Activated T-helper 17 cell treated with anti-CD3 and anti-CD28 coated beads, Interleukin-2, amount 50 U/mL, for 72 hours (primary cell): ENCODE measurements around the gene CHST8. TPM values are rescaled to one million over a fixed set of nuclear protein-coding genes. Genes with fewer than 3 reads are reported as not detected.

Experiments used
- ATAC-seq: fragments of 150-1000 bp; cut with Tn5 transposase; replicated peaks from 2 replicates; pipeline ENCODE4 v1.10.0; 2021; ENCODE audit warnings: mild to moderate bottlenecking, moderate library complexity
- H3K27ac Mint-ChIP-seq: one replicate; pipeline ENCODE4 v1.8.0; 2022; ENCODE audit warnings: mixed read lengths
- H3K27me3 Mint-ChIP-seq: one replicate; pipeline ENCODE4 v1.8.0; 2022; ENCODE audit warnings: mixed read lengths
- H3K36me3 Mint-ChIP-seq: one replicate; pipeline ENCODE4 v1.8.0; 2022; ENCODE audit warnings: low read depth, mild to moderate bottlenecking, mixed read lengths
- H3K4me1 Mint-ChIP-seq: one replicate; pipeline ENCODE4 v1.8.0; 2022; ENCODE audit warnings: mixed read lengths
- H3K4me3 Mint-ChIP-seq: one replicate; pipeline ENCODE4 v1.8.0; 2022; ENCODE audit warnings: mild to moderate bottlenecking, mixed read lengths
- H3K9me3 Mint-ChIP-seq: one replicate; pipeline ENCODE4 v1.8.0; 2022; ENCODE audit warnings: mixed read lengths
- total RNA-seq, 2 donors: library from RNA; stranded (reverse); gene quantifications; one replicate each; pipeline ENCODE4 v1.2.3, GENCODE V29; 2022

CHST8 gene
- total RNA-seq, 2 donors from 2014 or later: not detected

DNA sequence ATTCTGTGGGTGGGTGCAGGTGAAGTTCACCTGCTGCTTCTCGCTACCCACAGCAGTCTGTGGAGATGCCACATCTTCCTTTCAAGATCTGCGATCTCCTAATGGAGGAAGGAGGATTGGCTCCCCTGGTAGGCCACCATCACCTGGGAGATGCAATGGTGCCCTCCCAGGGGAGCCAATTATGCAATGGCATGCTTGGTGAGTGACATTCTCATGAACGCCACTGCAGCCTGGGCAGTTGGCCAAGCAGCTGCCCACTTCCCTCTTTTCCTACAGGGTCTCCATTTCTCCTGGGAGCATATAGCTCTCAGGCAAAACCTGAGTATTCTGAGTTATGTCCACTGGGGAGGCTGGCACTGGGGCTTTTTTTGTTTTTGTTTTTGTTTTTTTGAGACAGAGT is 91.4 kb downstream of the CHST8 start:
- no peak for ATAC-seq
- Mint-ChIP-seq H3K4me3 (no peak overlapping the region), H3K9me3 (peaks cover 9% of the 10 kb centered on the region), H3K27ac (no peak overlapping the region), H3K27me3 (peaks cover 19% of the 10 kb centered on the region), H3K36me3 (no peaks in the 10 kb centered on the region), H3K4me1 (no peaks in the 10 kb centered on the region)

- no peaks in the 10 kb centered on the region for H3K4me1 Mint-ChIP-seq
- no peaks in the 10 kb centered on the region for H3K36me3 Mint-ChIP-seq
- ATAC-seq: no peak
- no peak overlapping the region for H3K4me3 Mint-ChIP-seq
- H3K9me3 Mint-ChIP-seq: peaks cover 9% of the 10 kb centered on the region
- H3K27me3 Mint-ChIP-seq: peaks cover 23% of the 10 kb centered on the region
- no peak overlapping the region for H3K27ac Mint-ChIP-seq
Measured at GRCh38 chr19:33714149-33714548, 92.4 kb downstream of the CHST8 start.

- no peaks in the 10 kb centered on the region for H3K4me1 Mint-ChIP-seq
- H3K36me3 Mint-ChIP-seq: no peaks in the 10 kb centered on the region
- no peak for ATAC-seq
- no peak overlapping the region for H3K4me3 Mint-ChIP-seq
- peaks cover 30% of the 10 kb centered on the region for H3K27me3 Mint-ChIP-seq
- H3K27ac Mint-ChIP-seq: no peak overlapping the region
- H3K9me3 Mint-ChIP-seq: peaks cover 9% of the 10 kb centered on the region
Measured at GRCh38 chr19:33715462-33715861, 93.7 kb downstream of the CHST8 start.

DNA sequence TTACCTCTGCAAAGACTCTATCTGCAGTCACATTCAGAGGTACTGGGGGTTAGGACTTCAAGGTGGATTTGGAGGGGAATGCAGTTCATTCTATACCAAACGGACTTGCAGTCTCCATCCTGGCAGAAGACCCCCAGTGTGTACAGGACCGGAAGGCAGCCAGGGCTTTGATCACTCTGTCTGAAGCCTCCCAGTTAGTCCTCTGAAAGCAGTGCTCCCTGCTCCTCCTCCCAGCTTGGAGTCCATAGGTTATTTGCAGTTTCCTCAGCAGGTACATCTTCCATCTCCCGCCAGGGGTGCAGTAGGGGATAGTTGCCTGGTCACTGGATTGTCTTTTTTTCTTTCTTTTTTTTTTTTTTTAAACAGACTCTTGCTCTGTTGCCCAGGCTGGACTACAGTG is 96.1 kb downstream of the CHST8 start:
- Mint-ChIP-seq H3K4me3 (no peak overlapping the region), H3K27me3 (peaks cover 34% of the 10 kb centered on the region), H3K4me1 (no peaks in the 10 kb centered on the region), H3K27ac (no peak overlapping the region), H3K36me3 (no peaks in the 10 kb centered on the region), H3K9me3 (peaks cover 9% of the 10 kb centered on the region)
- ATAC-seq: no peak

GRCh38 chr19:33718651-33719254 is 97.0 kb downstream of the CHST8 start:
- no peak for ATAC-seq
- no peak overlapping the region for H3K4me3 Mint-ChIP-seq
- no peak overlapping the region for H3K27ac Mint-ChIP-seq
- no peaks in the 10 kb centered on the region for H3K4me1 Mint-ChIP-seq
- H3K36me3 Mint-ChIP-seq: no peaks in the 10 kb centered on the region
- peaks cover 9% of the 10 kb centered on the region for H3K9me3 Mint-ChIP-seq
- H3K27me3 Mint-ChIP-seq: peaks cover 36% of the 10 kb centered on the region

DNA sequence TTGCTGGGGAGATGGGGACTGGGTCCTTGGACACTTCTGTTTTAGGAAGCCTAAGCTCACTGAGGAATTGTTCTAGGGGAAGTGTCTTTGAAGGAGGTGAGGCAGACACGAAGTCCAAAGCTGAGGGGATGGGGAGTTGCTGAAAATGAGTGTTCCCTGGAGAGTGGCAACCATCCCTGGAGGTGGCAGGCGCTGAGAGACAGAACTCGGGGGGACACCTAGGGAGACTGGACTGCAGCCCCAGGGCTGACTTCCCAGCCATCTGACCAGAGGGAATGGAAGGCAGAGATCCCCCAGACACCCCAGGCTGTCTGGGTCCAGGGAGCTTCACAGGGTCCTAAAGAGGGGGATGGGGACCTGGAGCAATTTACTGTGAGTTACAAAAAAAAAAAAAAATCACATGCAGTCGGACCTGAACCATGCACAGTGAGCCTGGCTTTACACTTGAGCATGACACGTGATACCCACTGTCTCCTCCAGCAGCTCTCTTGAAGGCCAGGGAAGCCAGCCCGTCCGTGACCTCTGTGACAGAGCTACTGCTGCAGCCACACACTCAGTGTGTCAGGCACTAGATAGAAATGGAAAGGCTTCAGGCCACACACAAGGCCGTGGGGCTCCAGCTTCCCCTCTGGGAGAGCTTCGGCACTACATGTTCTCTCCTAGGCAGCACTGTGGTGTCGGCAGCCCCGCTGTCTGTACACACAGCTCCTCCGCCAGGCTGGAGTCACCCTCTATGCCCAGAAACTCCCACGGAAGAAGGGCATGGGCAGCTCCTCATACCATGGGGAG is 97.8 kb downstream of the CHST8 start:
- peaks cover 36% of the 10 kb centered on the region for H3K27me3 Mint-ChIP-seq
- no peaks in the 10 kb centered on the region for H3K36me3 Mint-ChIP-seq
- H3K4me1 Mint-ChIP-seq: no peaks in the 10 kb centered on the region
- no peak overlapping the region for H3K4me3 Mint-ChIP-seq
- H3K9me3 Mint-ChIP-seq: peaks cover 9% of the 10 kb centered on the region
- ATAC-seq: no peak
- no peak overlapping the region for H3K27ac Mint-ChIP-seq

DNA sequence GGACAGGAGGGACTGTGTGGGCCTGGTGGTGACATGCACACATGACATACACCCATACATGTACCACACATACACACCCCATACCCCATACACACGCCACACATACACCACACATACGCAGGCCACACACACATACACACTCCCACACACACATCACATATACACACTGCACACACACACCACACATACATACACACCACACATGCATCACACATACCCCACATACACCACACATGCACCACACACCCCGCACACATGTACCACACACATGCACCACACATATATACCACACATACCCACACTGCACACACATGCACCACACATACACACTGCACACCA is 98.4 kb downstream of the CHST8 start:
- H3K4me1 Mint-ChIP-seq: no peaks in the 10 kb centered on the region

GRCh38 chr19:33720691-33721682 is 99.2 kb downstream of the CHST8 start:
- H3K4me1 Mint-ChIP-seq: no peaks in the 10 kb centered on the region
- no peak overlapping the region for H3K27ac Mint-ChIP-seq
- peaks cover 31% of the 10 kb centered on the region for H3K27me3 Mint-ChIP-seq
- peaks cover 5% of the 10 kb centered on the region for H3K9me3 Mint-ChIP-seq
- H3K4me3 Mint-ChIP-seq: no peak overlapping the region
- ATAC-seq: no peak
- no peaks in the 10 kb centered on the region for H3K36me3 Mint-ChIP-seq

More for the DNA sequence above, 98.4 kb downstream of the CHST8 start:
- H3K27me3 Mint-ChIP-seq: peaks cover 36% of the 10 kb centered on the region
- no peak for ATAC-seq
- H3K4me3 Mint-ChIP-seq: no peak overlapping the region
- peaks cover 9% of the 10 kb centered on the region for H3K9me3 Mint-ChIP-seq
- no peak overlapping the region for H3K27ac Mint-ChIP-seq
- no peaks in the 10 kb centered on the region for H3K36me3 Mint-ChIP-seq

DNA sequence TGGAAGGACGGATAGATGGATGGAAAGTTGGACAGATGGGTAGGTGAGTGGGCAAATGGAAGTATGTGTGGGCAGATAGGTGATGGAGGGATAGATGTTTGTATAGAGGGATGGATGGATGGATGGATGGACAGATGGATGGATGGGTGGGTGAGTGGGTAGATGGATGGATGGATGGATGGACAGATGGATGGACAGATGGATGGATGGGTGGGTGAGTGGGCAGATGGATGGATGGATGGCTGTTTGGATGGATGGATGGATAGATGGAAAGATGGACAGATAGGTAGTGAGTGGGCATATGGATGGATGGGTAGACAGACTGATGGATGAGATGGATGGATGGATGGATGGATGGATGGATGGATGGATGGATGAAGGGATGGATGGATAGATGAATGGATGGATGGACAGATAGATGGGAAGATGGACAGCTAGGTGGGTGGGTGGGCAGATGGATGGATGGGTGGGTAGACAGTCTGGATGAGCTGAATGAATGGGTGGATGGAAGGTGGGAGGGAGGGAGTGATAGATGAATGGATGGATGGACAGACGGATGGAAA is 100.1 kb downstream of the CHST8 start:
- no peak for ATAC-seq

GRCh38 chr19:33722456-33723239 is 100.9 kb downstream of the CHST8 start:
- Mint-ChIP-seq H3K36me3 (no peaks in the 10 kb centered on the region), H3K27ac (no peak overlapping the region), H3K9me3 (no peaks in the 10 kb centered on the region), H3K27me3 (peaks cover 32% of the 10 kb centered on the region), H3K4me3 (no peak overlapping the region), H3K4me1 (no peaks in the 10 kb centered on the region)
- no peak for ATAC-seq

More for the DNA sequence above, 100.1 kb downstream of the CHST8 start:
- H3K4me1 Mint-ChIP-seq: no peaks in the 10 kb centered on the region
- H3K9me3 Mint-ChIP-seq: no peaks in the 10 kb centered on the region
- H3K4me3 Mint-ChIP-seq: no peak overlapping the region
- H3K27me3 Mint-ChIP-seq: peaks cover 28% of the 10 kb centered on the region
- no peaks in the 10 kb centered on the region for H3K36me3 Mint-ChIP-seq
- no peak overlapping the region for H3K27ac Mint-ChIP-seq

GRCh38 chr19:33723512-33723911 is 101.8 kb downstream of the CHST8 start:
- H3K9me3 Mint-ChIP-seq: no peaks in the 10 kb centered on the region
- H3K4me3 Mint-ChIP-seq: no peak overlapping the region
- H3K36me3 Mint-ChIP-seq: no peaks in the 10 kb centered on the region
- peaks cover 33% of the 10 kb centered on the region for H3K27me3 Mint-ChIP-seq
- ATAC-seq: no peak
- H3K4me1 Mint-ChIP-seq: no peaks in the 10 kb centered on the region
- H3K27ac Mint-ChIP-seq: no peak overlapping the region

DNA sequence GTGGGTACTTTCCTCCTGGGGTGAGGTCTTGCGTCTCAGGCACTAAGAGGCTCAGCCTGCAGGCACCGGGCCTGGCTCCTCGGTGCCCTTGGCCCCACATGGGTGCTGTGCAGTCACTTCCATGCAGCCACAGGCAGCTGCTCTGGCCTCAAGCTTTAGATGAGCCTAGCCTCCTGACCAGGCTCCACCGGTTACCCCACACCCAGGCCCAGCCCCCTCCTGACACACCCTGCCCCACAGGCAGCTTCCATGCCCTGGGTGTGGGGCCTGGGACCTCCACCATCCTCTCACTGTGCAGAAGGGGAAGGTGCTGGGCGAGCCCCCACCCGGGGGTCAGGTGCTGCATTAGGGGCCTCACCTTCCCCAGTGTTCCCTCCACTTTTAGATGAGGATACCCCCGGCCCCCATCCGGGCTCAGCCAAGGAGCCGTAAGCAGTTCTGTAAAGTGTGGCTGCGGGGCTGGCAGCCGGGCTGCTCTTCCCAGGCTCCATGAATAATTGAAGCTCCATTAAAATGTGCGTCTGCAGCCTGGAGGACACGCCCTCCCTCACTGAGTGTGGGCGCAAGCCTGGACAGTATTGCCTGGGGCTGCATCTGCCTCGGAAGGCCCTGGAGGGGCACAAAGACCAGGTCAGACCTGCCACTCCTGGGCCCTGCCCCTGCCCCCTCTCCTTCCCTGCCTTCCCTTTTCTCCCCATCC is 102.4 kb downstream of the CHST8 start:
- no peaks in the 10 kb centered on the region for H3K9me3 Mint-ChIP-seq
- no peak overlapping the region for H3K27ac Mint-ChIP-seq
- H3K27me3 Mint-ChIP-seq: peaks cover 32% of the 10 kb centered on the region
- no peaks in the 10 kb centered on the region for H3K36me3 Mint-ChIP-seq
- ATAC-seq: no peak
- H3K4me3 Mint-ChIP-seq: no peak overlapping the region
- H3K4me1 Mint-ChIP-seq: no peaks in the 10 kb centered on the region

- Mint-ChIP-seq H3K36me3 (no peaks in the 10 kb centered on the region), H3K9me3 (no peaks in the 10 kb centered on the region), H3K4me3 (no peak overlapping the region), H3K27ac (no peak overlapping the region), H3K4me1 (no peaks in the 10 kb centered on the region), H3K27me3 (peaks cover 33% of the 10 kb centered on the region)
- no peak for ATAC-seq
Measured at GRCh38 chr19:33724721-33725060, 102.9 kb downstream of the CHST8 start.
